OCI-LY1 (cell line): Measurements from ENCODE around the gene PI4KA.

Experiments used
- CTCF ChIP-seq: fragments of 200-600 bp; sonication (generic), shearing (Covaris generic); IDR thresholded peaks from 2 replicates; pipeline ENCODE4 v1.5.1; 2017; ENCODE audit warnings: mild to moderate bottlenecking, antibody characterized with exemption, low read length, moderate library complexity, mixed read lengths
- EZH2 ChIP-seq: fragments of 200-600 bp; sonication (generic), shearing (Covaris generic); IDR thresholded peaks from 2 replicates; pipeline ENCODE4 v1.8.0; 2017; ENCODE audit warnings: borderline replicate concordance, mixed run types, mild to moderate bottlenecking, antibody characterized with exemption, low read length, moderate library complexity, mixed read lengths

DNA sequence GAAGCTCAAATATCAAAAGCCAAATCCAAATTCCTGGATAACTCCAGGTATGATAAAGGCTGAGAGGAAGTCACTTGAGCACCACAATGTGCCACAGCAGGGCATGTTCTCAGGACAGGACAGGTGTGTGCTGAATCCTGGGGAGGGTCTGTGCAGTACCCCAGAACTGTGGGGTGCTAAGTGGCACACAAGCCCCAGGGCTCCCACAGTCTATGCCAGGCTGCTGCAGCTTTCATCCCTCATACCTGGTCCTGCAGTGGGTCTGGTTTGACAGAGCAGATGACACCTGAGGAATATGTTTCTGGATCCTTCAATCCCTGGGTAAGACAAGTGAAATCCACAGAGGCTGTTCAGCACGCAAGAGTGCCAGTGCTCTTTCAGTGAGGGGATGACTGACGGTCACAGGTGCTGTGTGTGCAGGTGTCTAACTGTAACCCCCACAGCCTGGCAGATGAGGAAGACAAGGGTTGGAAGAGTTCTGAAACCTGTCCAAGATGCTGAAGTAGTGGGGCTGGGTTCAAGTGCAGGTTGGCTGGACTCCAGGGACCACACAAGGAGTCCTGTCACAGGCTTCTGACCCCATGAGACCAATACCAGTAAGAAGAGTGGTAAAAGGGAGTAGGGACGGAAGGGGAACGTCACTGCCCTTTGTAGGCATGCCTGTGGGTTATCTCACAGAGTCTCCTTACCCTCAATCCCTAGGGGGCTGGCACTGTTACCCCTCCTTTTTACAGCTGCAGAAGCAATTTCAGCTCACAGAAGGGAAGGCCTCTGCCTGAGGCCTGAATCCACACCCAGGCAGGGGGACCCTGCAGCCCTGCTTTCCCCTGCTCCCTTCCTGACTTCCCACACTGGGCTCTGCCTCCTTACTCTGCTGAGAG, 70.6 kb downstream of the PI4KA start:
- TF ChIP-seq CTCF (no peak), EZH2 (no peak)
